Activated CD8-positive, alpha-beta memory T cell treated with anti-CD3 and anti-CD28 coated beads, Interleukin-2, amount 10 ng/mL, durations not matched to agents 7 days and 5 days (primary cell): ENCODE results near the gene RIC8A. TPM values are rescaled to one million over a fixed set of nuclear protein-coding genes. Genes with fewer than 3 reads are reported as not detected.
"Not testable (repeated sequence)": the region's sequence is repeated elsewhere in the genome, so short reads cannot be mapped to it uniquely, and the experiment has no call there.

ENCODE experiments used
- ATAC-seq: fragments of 150-1000 bp; cut with Tn5 transposase; one replicate; pipeline ENCODE4 v1.10.0; 2021; ENCODE audit warnings: moderate library complexity
- CTCF ChIA-PET: fragments of 350-600 bp; sonication (Branson Sonifier 250); formaldehyde crosslinking; loops from one replicate; lab custom pipeline; 2021; ENCODE audit warnings: antibody characterized with exemption; lab: Charles Lee
- DNase-seq: peaks from one replicate; pipeline ENCODE4 v3.0.0-alpha.2; 2020
- H3K27ac Mint-ChIP-seq: one replicate; pipeline ENCODE4 v1.8.0; 2021; ENCODE audit warnings: mild to moderate bottlenecking, mixed read lengths
- H3K27me3 Mint-ChIP-seq: one replicate; pipeline ENCODE4 v1.8.0; 2021; ENCODE audit warnings: mixed read lengths
- H3K36me3 Mint-ChIP-seq: one replicate; pipeline ENCODE4 v1.8.0; 2021; ENCODE audit warnings: mild to moderate bottlenecking, mixed read lengths
- H3K4me1 Mint-ChIP-seq: one replicate; pipeline ENCODE4 v1.8.0; 2021; ENCODE audit warnings: mixed read lengths
- H3K4me3 Mint-ChIP-seq: one replicate; pipeline ENCODE4 v1.8.0; 2021; ENCODE audit warnings: mild to moderate bottlenecking, moderate library complexity, mixed read lengths
- H3K9me3 Mint-ChIP-seq: one replicate; pipeline ENCODE4 v1.8.0; 2022; ENCODE audit warnings: low read depth, mixed read lengths
- total RNA-seq, 2 experiments: library from RNA; stranded (reverse); gene quantifications; one replicate each; pipeline ENCODE4 v1.2.3, GENCODE V29; 2021

Gene RIC8A
- total RNA-seq, 2 experiments from 2014 or later = 110 to 113 TPM

DNA sequence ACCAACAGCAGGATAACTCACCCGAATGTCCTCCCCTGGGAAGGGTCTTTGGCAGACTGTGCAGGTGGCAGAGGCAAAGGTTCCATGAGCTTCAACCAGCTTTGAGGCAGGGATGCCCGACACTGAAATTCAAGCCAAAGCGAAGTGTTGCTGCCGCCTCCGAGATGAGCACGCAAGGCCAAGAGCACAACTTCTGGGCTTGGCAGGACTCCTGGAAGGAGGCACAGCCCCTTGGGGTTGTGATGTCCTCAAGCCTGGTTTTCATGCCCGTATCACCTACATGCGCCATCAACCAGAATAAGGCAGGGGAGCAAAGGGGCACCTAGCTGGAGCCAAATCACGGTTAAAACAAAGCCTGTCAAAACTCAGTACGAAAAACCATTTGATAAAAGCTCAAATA lies 22.9 kb downstream of the RIC8A start:
- DNase-seq = no peak
- H3K27ac Mint-ChIP-seq = no peak overlapping the region
- CTCF ChIA-PET = interaction anchor here (2.3 kb wide), 1 partner anchor 20 kb away, joined by 7 read pairs; no protein-coding TSS in a partner anchor
- no peaks in the 10 kb centered on the region for H3K9me3 Mint-ChIP-seq
- no peaks in the 10 kb centered on the region for H3K36me3 Mint-ChIP-seq
- no peak for ATAC-seq
- H3K27me3 Mint-ChIP-seq = no peaks in the 10 kb centered on the region
- H3K4me3 Mint-ChIP-seq = no peak overlapping the region
- peaks cover 12% of the 10 kb centered on the region for H3K4me1 Mint-ChIP-seq

DNA sequence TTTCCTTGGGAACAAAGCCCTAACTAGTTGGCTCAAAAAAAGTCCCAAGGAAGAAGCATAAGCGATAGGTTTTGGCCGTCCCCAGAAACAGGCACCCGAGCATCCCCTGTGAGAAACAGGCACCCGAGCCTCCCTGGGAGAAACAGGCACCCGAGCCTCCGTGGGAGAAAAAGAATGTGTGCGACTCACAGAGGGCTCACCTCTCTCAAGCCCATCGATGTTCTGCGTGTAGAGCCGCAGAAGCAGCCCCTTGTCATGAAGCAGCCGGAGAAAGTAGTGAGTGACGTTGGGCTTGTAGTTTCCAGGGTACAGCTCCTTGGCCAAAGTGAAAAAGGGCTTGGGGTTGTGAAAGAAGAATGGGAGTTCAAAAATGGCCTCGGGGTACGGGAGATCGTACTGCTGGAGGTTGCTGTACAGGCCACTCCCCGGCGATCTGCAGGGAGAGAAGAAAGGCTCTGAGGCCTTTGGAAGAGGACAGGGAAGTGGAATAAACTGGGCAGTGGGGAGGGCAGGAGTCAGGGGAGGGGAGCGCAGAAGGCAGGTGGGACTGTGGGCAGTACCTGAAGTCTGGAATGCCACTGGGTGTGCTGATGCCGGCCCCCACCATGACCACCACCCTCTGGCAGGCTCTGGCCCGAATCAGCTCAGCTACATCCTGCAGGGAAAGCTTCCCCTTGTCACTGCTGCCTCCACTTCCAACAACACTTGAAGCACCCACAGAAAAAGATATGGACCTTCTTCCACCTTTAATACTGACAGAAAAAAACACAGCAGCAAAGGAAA lies 25.5 kb downstream of the RIC8A start:
- H3K27ac Mint-ChIP-seq = no peak overlapping the region
- CTCF ChIA-PET = no interaction called here
- no peak for ATAC-seq
- DNase-seq = no peak
- peaks cover 13% of the 10 kb centered on the region for H3K4me1 Mint-ChIP-seq
- H3K36me3 Mint-ChIP-seq = no peaks in the 10 kb centered on the region
- no peaks in the 10 kb centered on the region for H3K27me3 Mint-ChIP-seq
- H3K4me3 Mint-ChIP-seq = no peak overlapping the region
- H3K9me3 Mint-ChIP-seq = no peaks in the 10 kb centered on the region

DNA sequence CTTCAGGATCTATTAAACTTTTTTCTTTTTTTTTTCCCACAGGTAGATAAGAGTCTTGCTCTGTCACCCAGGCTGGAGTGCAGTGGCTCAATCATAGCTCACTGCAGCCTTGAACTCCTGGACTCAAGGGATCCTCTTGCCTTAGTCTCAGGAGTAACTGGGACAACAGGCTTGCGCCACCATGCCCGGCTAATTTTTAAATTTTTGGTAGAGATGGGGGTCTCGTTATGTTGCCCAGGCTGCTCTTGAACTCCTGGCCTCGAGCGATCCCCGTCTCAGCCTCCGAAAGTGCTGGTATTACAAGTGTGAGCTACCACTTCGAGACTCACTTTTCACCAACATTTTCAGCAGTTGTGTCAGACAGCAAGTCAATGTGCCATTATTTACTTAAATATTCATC lies 27.7 kb downstream of the RIC8A start:
- DNase-seq (no peak), ATAC-seq (no peak)
- H3K36me3 Mint-ChIP-seq = no peaks in the 10 kb centered on the region
- H3K4me1 Mint-ChIP-seq = peaks cover 33% of the 10 kb centered on the region
- H3K27me3 Mint-ChIP-seq = no peaks in the 10 kb centered on the region
- CTCF ChIA-PET = interaction anchor here (0.6 to 2.2 kb wide), 5 partner anchors 16 to 32 kb away, joined by 3 to 7 read pairs (median 3); partner anchors contain the start of genes BET1L and RIC8A
- peak overlapping the region; percentile 83 for H3K4me3 Mint-ChIP-seq
- H3K27ac Mint-ChIP-seq = peak overlapping the region; percentile 79
- H3K9me3 Mint-ChIP-seq = no peaks in the 10 kb centered on the region

DNA sequence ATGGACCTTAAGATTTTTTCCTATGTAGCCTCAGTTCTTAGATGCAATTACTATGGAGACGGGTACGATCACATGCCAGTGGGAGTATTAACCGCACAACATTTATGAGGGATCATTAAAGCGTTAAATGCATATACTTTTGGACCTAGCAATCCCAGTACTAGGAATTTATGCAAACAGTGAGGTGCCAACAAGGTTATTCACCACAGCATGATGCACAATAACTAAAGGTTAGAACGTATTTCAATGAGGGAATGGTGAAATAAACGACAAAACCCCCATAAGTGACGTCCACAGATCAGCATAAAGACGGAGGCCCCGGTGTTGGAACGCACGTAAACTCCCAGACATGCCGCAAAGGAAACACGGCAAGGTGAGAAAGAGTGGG lies 28.1 kb downstream of the RIC8A start:
- Mint-ChIP-seq H3K9me3 (no peaks in the 10 kb centered on the region), H3K4me3 (peak overlapping the region; percentile 83), H3K4me1 (peaks cover 36% of the 10 kb centered on the region), H3K27ac (peak overlapping the region; percentile 79), H3K36me3 (peaks cover 3% of the 10 kb centered on the region), H3K27me3 (no peaks in the 10 kb centered on the region)
- CTCF ChIA-PET = interaction anchor here (0.6 to 2.2 kb wide), 6 partner anchors 16 to 32 kb away, joined by 3 to 7 read pairs (median 3); partner anchors contain the start of genes BET1L and RIC8A
- peak; percentile 11 for ATAC-seq
- peak; percentile 74 for DNase-seq

DNA sequence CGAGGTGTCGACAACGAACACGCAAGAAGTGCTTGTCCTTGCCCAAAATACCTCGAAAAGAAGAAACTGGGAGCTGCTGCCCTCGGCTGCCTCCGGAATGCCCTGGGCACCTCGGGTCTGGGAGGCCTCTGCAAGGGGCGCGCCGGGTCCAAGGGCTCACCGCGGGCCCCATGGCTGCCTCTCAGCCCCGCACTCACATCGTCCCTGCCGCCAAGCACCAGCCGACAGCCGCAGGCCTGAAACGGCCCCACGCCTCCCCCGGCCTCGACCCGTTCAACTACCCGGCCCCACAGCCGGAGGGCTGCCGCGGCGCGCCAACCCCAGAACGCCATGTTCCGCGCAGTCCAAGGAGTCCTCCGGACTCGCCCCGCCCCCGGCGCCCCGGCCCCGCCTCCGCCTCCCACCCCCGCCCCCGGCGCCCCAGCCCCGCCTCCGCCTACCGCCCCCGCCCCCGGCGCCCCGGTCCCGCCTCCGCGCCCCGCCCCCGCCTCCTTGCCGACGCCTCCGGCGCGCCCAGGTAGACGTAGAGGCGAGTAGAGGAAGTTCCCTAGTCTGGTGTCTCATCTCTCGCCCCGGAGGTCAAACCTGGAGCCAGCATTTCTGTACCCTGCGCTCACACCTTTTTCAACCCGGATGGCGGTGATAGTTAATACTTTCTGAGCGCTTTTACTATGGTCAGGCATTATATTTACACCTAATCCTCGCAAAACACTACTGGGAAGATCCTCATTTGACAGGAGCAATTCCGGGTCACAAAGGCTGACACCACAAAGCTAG lies 28.7 kb downstream of the RIC8A start, which contains the start of gene SIRT3:
SIRT3 (minus strand) TSS at position 346 of the 777 bp plus-strand sequence; CDS start at position 332, 14 bp downstream.
- Mint-ChIP-seq H3K27ac (peak within 1 kb of the TSS; percentile 99), H3K36me3 (peaks cover 5% of the 10 kb centered on the region), H3K9me3 (no peaks in the 10 kb centered on the region), H3K27me3 (no peaks in the 10 kb centered on the region), H3K4me3 (peak within 1 kb of the TSS; percentile 83), H3K4me1 (peaks cover 37% of the 10 kb centered on the region)
- CTCF ChIA-PET = interaction anchor here (1.1 to 2.4 kb wide), 6 partner anchors 14 to 171 kb away, joined by 3 to 19 read pairs (median 6); partner anchors contain the start of genes BET1L and RIC8A
- ATAC-seq (peak; percentile 89), DNase-seq (peak; percentile 92)

DNA sequence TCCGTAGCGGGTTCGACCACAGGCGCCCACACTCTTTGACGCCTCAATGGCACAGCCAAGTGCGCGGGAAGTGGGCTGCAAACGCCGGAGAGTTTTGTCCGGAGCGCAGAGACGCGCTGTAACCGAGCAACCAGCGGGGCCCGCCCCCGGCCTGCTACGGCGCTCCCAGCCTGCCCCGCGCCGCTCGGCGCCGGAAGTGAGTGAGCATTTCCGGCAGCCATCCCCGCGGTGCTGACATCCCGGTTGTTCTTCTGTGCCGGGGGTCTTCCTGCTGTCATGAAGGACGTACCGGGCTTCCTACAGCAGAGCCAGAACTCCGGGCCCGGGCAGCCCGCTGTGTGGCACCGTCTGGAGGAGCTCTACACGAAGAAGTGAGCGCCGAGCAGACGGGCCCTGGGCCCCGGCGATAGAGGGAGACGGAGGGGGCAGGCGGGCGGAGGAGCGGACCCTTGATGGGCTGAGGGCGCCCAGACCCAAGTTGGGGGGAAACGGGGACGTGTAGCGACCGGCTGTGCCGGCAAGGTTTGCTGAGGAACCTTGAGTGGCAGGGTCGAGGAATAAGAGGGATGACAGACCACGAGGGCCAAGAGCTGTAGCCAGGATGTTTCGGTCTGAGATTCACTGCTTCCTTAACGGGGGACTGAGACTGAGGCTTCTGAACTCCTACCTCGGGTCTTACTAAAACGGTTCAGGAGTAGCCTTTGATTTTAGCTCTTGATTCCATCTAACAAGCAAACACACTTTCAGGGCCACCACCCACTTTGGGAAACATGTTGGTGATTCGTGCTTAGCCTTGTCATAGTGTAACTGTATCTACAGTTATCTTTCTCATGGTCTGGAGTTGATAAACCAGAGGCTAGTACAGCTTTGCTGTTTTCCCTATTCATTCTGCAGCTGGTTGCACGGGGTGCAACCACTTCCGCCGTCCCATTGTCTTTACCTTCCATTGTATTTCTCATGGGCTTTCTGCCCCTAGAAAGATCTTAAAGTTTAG lies 29.6 kb downstream of the RIC8A start, which contains the start of gene PSMD13:
PSMD13 (plus strand) TSS at position 203 of the 994 bp plus-strand sequence; CDS start at position 277, 74 bp downstream.
- Mint-ChIP-seq H3K36me3 (peaks cover 14% of the 10 kb centered on the region), H3K9me3 (no peaks in the 10 kb centered on the region), H3K27ac (peak within 1 kb of the TSS; percentile 99), H3K4me3 (peak within 1 kb of the TSS; percentile 83), H3K27me3 (no peaks in the 10 kb centered on the region), H3K4me1 (peaks cover 46% of the 10 kb centered on the region)
- CTCF ChIA-PET = interaction anchor here (0.5 to 2.4 kb wide), 9 partner anchors 11 to 479 kb away, joined by 3 to 19 read pairs (median 4); partner anchors contain the start of genes BET1L and RIC8A
- ATAC-seq (peak; percentile 89), DNase-seq (peak; percentile 92)

DNA sequence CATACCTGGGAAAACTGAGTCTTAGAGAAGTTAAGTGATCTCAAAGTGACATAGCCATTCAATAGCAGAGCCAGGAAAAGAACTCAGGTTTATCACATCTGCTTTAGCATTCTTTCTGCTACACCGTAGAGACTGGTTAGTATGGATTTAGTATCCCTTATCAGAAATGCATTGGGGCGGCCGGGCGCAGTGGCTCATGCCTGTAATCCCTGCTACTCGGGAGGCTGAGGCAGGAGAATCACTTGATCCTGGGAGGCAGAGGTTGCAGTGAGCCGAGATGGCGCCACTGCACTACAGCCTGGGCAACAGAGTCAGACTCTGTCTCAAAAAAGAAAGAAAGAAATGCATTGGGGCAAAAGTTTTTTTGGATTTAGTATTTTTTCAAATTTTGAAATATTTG lies 30.8 kb downstream of the RIC8A start:
- Mint-ChIP-seq H3K36me3 (peaks cover 24% of the 10 kb centered on the region), H3K4me1 (peaks cover 51% of the 10 kb centered on the region), H3K4me3 (peak overlapping the region; percentile 32), H3K27ac (peak overlapping the region; percentile 40)
- not testable (repeated sequence) for H3K9me3 Mint-ChIP-seq, DNase-seq, H3K27me3 Mint-ChIP-seq, ATAC-seq
- CTCF ChIA-PET = interaction anchor here (0.6 to 2.4 kb wide), 5 partner anchors 10 to 169 kb away, joined by 3 to 19 read pairs (median 5); partner anchors contain the start of genes BET1L and RIC8A

DNA sequence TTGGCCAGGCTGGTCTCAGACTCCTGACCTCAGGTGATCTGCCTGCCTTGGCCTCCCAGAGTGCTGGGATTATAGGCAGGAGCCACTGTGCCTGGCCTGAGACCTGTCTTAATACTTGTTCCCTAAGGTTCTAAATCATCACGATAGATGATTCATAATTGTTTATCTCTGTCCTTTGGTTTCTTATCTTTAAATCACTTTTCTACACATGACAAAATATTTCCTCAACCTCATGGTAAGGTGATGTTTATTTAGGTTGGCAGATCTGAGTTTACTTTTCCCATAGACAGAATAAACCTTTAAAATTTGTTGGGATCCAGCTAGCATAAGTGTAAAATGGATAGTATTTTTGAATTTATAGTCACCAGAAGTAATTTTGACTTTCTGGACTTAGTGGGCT lies 32.8 kb downstream of the RIC8A start:
- Mint-ChIP-seq H3K9me3 (no peaks in the 10 kb centered on the region), H3K4me1 (peaks cover 62% of the 10 kb centered on the region), H3K27me3 (no peaks in the 10 kb centered on the region), H3K27ac (no peak overlapping the region), H3K4me3 (no peak overlapping the region), H3K36me3 (peaks cover 35% of the 10 kb centered on the region)
- CTCF ChIA-PET = interaction anchor here (0.6 to 3.4 kb wide), 3 partner anchors 10 to 183 kb away, joined by 3 to 13 read pairs (median 3); no protein-coding TSS in a partner anchor
- DNase-seq = no peak
- ATAC-seq = no peak

DNA sequence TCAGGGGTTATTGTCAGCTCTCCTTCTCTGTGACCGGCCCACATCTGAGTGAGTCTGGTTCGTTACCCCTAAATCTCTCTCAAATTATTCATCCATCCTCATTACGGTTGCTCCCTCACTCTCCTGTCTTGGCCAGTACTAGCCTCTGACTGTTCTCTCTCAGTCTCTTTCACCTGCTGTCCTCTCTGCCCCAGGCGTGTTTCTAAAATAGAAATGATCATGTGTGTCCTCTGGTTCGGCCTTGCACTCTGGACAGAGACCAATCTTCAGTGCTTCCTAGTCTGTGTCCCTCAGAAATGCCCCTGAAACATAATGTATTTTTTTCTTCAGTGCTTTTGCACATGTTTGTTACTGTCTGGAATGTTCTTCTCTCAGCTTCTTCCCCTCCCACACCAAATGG lies 34.1 kb downstream of the RIC8A start:
- CTCF ChIA-PET = interaction anchor here (0.9 to 3.4 kb wide), 3 partner anchors 9 to 39 kb away, joined by 4 to 13 read pairs (median 4); no protein-coding TSS in a partner anchor
- peaks cover 61% of the 10 kb centered on the region for H3K4me1 Mint-ChIP-seq
- DNase-seq (no peak), ATAC-seq (no peak)
- peaks cover 45% of the 10 kb centered on the region for H3K36me3 Mint-ChIP-seq
- H3K27me3 Mint-ChIP-seq = no peaks in the 10 kb centered on the region
- H3K27ac Mint-ChIP-seq = peak overlapping the region; percentile 2
- H3K9me3 Mint-ChIP-seq = no peaks in the 10 kb centered on the region
- H3K4me3 Mint-ChIP-seq = no peak overlapping the region

DNA sequence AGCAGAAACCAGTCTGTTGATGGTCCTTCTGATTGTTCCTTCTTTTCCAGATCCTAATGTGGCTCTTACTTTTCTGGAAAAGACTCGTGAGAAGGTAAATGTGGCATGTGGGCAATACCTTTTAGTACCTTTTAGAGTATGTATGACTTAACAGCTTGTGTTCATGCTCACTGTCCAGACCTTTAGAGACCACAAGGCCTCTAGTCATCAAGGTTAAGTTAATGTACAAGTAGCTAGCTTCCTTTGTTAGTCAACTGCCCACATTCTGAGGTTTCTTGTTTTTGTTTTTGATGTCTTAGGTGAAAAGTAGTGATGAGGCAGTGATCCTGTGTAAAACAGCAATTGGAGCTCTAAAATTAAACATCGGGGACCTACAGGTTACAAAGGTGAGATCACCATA lies 36.9 kb downstream of the RIC8A start:
- no peaks in the 10 kb centered on the region for H3K9me3 Mint-ChIP-seq
- H3K27me3 Mint-ChIP-seq = no peaks in the 10 kb centered on the region
- peaks cover 45% of the 10 kb centered on the region for H3K4me1 Mint-ChIP-seq
- ATAC-seq (peak; percentile 68), DNase-seq (no peak)
- CTCF ChIA-PET = interaction anchor here (0.7 to 1.3 kb wide), 5 partner anchors 19 to 115 kb away, joined by 3 to 4 read pairs (median 3); no protein-coding TSS in a partner anchor
- peaks cover 65% of the 10 kb centered on the region for H3K36me3 Mint-ChIP-seq
- H3K4me3 Mint-ChIP-seq = no peak overlapping the region
- H3K27ac Mint-ChIP-seq = peak overlapping the region; percentile 71

DNA sequence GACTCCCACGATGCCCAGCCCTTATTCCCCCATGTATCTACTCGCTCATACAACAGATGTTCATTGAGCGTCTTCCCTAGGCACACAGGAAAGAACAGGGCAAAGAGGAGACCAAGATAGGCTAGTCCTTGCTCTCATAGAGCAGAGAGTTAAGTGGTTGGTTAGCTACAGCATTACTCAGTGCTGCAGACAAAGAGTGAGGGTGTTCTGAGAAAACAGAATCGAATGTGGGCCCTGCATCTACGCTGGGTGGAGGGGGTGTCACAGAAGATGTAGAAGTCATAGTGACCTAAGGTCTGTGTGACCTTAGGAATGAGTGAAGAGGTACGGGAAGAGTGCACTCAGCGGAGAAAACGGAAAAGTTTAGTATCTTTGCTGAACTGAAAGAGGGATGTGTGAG lies 41.6 kb downstream of the RIC8A start:
- Mint-ChIP-seq H3K4me1 (peaks cover 22% of the 10 kb centered on the region), H3K36me3 (peaks cover 59% of the 10 kb centered on the region)

DNA sequence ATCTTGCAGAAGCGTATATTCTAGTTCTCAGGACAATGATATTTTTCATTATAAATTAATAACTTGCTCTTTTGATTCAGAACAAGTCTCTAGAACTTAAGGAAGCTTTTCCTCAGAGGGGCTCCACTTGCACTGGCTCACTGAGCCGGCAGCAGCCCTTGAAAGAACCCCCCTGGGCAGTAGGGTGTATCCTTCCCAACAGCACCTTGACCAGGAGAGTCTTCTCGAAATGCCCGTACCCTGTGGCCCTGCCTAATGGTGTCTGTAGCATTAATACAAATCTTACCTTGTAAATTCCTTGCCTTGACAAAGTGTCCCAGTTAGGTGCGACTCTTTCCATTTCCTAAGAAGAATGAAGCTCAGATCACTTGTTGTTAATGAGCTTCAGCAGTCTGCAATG lies 42.8 kb downstream of the RIC8A start:
- no peak for ATAC-seq
- no peak overlapping the region for H3K4me3 Mint-ChIP-seq

More for the DNA sequence above, 41.6 kb downstream of the RIC8A start:
- CTCF ChIA-PET = interaction anchor here (0.8 to 4.7 kb wide), 7 partner anchors 11 to 199 kb away, joined by 3 to 45 read pairs (median 5); partner anchors contain the start of gene PSMD13
- Mint-ChIP-seq H3K27me3 (no peaks in the 10 kb centered on the region), H3K4me3 (no peak overlapping the region), H3K27ac (no peak overlapping the region), H3K9me3 (no peaks in the 10 kb centered on the region)
- DNase-seq (no peak), ATAC-seq (no peak)

More for the DNA sequence above, 42.8 kb downstream of the RIC8A start:
- H3K27me3 Mint-ChIP-seq = no peaks in the 10 kb centered on the region
- H3K36me3 Mint-ChIP-seq = peaks cover 53% of the 10 kb centered on the region
- DNase-seq = no peak
- H3K27ac Mint-ChIP-seq = no peak overlapping the region
- H3K9me3 Mint-ChIP-seq = no peaks in the 10 kb centered on the region
- peaks cover 14% of the 10 kb centered on the region for H3K4me1 Mint-ChIP-seq
- CTCF ChIA-PET = interaction anchor here (0.7 to 4.7 kb wide), 34 partner anchors 9 to 268 kb away, joined by 3 to 45 read pairs (median 7); partner anchors contain the start of genes BET1L, IFITM2, IFITM5 and NLRP6
